GM12874 (cell line): ENCODE results near the gene SMAD7.

Experiments
- CTCF ChIP-seq: IDR thresholded peaks from 2 replicates; pipeline ENCODE4 v1.5.1; 2011; ENCODE audit warnings: low read depth, mild to moderate bottlenecking, control low read depth, low read length, moderate library complexity; ENCODE audit not compliant: insufficient read depth

SMAD7 gene

GRCh38 chr18:48910972-48911545 is 39.7 kb downstream of the SMAD7 start:
- TF ChIP-seq CTCF = no peak

GRCh38 chr18:48909721-48910120 is 41.0 kb downstream of the SMAD7 start:
- TF ChIP-seq CTCF = no peak

- TF ChIP-seq CTCF = no peak
These were observed 41.8 kb downstream of the SMAD7 start for GRCh38 chr18:48908916-48909315.

GRCh38 chr18:48905513-48905912 is 45.3 kb downstream of the SMAD7 start:
- no peak for TF ChIP-seq CTCF

GRCh38 chr18:48904847-48905394 is 45.8 kb downstream of the SMAD7 start:
- no peak for TF ChIP-seq CTCF

GRCh38 chr18:48904091-48904490 is 46.7 kb downstream of the SMAD7 start:
- no peak for TF ChIP-seq CTCF

- TF ChIP-seq CTCF = no peak
These were observed 47.7 kb downstream of the SMAD7 start for GRCh38 chr18:48902856-48903601.
